Tongue (tissue), 2 donors: Measurements from ENCODE around the gene FA2H. TPM values are rescaled to one million over a fixed set of nuclear protein-coding genes. Genes with fewer than 3 reads are reported as not detected.
"Not testable (repeated sequence)": the region's sequence is repeated elsewhere in the genome, so short reads cannot be mapped to it uniquely, and the experiment has no call there.

ENCODE experiments used
- DNase-seq: peaks from one replicate; pipeline ENCODE4 v3.0.0-alpha.2; 2015
- total RNA-seq: library from RNA; depleted of rRNA; stranded (reverse); fragments of >200 nt; gene quantifications from one replicate; pipeline ENCODE4 v1.2.3, GENCODE V29; 2014

FA2H gene
- total RNA-seq, 1 donor from 2014 or later, result 0.41 TPM

GRCh38 chr16:74770831-74771526 lies 3.6 kb downstream of the FA2H start:
- no peak for DNase-seq

- DNase-seq, result no peak
These were observed 4.9 kb downstream of the FA2H start for GRCh38 chr16:74769586-74770190.

GRCh38 chr16:74768239-74768638 lies 6.4 kb downstream of the FA2H start:
- DNase-seq, result no peak

- no peak for DNase-seq
These were observed 6.9 kb downstream of the FA2H start for GRCh38 chr16:74767749-74768148.

GRCh38 chr16:74766729-74767128 lies 7.9 kb downstream of the FA2H start:
- DNase-seq, result no peak

- DNase-seq, result not testable (repeated sequence)
These were observed 10.4 kb downstream of the FA2H start for GRCh38 chr16:74764184-74764583.

- DNase-seq, result no peak
These were observed 13.0 kb downstream of the FA2H start for GRCh38 chr16:74761665-74762064.

- no peak for DNase-seq
These were observed 14.4 kb downstream of the FA2H start for GRCh38 chr16:74760007-74760767.

GRCh38 chr16:74759564-74759963 lies 15.1 kb downstream of the FA2H start:
- DNase-seq, result no peak

GRCh38 chr16:74758801-74759200 lies 15.8 kb downstream of the FA2H start:
- no peak for DNase-seq

GRCh38 chr16:74757349-74757748 lies 17.3 kb downstream of the FA2H start:
- DNase-seq, result no peak

- DNase-seq, result no peak
These were observed 18.4 kb downstream of the FA2H start for GRCh38 chr16:74756203-74756602.

GRCh38 chr16:74753180-74753579 lies 21.4 kb downstream of the FA2H start:
- no peak for DNase-seq

- DNase-seq, result no peak
These were observed 21.9 kb downstream of the FA2H start for GRCh38 chr16:74752756-74753155.

- DNase-seq, result no peak
These were observed 22.4 kb downstream of the FA2H start for GRCh38 chr16:74752258-74752657.

- no peak for DNase-seq
These were observed 23.0 kb downstream of the FA2H start for GRCh38 chr16:74751658-74752057.

GRCh38 chr16:74749291-74750055 lies 25.1 kb downstream of the FA2H start:
- DNase-seq, result no peak

GRCh38 chr16:74748616-74749026 lies 26.0 kb downstream of the FA2H start:
- peak; percentile 17 for DNase-seq

GRCh38 chr16:74747716-74748615 lies 26.7 kb downstream of the FA2H start:
- no peak for DNase-seq

GRCh38 chr16:74745926-74746325 lies 28.7 kb downstream of the FA2H start:
- DNase-seq, result no peak

GRCh38 chr16:74745109-74745615 lies 29.5 kb downstream of the FA2H start:
- DNase-seq, result no peak
